HuH-7.5 (cell line): ENCODE measurements around the gene USF3.
A peak's percentile ranks its signal among the peaks of the same experiment; 100 is the strongest.

Source experiments
- DNase-seq: peaks from one replicate; pipeline ENCODE4 v3.0.0; 2011; ENCODE audit warnings: low spot score

USF3 gene

GRCh38 chr3:113696658-113697499 lies 437 bp upstream of the USF3 start:
- DNase-seq = peak; percentile 99

- DNase-seq = no peak
Observed at GRCh38 chr3:113695431-113695785, 1.0 kb downstream of the USF3 start.

GRCh38 chr3:113690482-113690881 lies 6.0 kb downstream of the USF3 start:
- DNase-seq = no peak

GRCh38 chr3:113685956-113686721 lies 10.3 kb downstream of the USF3 start:
- no peak for DNase-seq

- no peak for DNase-seq
Observed at GRCh38 chr3:113685124-113685523, 11.3 kb downstream of the USF3 start.

- no peak for DNase-seq
Observed at GRCh38 chr3:113684271-113684819, 12.1 kb downstream of the USF3 start.

GRCh38 chr3:113678773-113679172 lies 17.7 kb downstream of the USF3 start:
- DNase-seq = no peak

- DNase-seq = no peak
Observed at GRCh38 chr3:113677737-113678136, 18.7 kb downstream of the USF3 start.

- DNase-seq = no peak
Observed at GRCh38 chr3:113676261-113676660, 20.2 kb downstream of the USF3 start.

- DNase-seq = no peak
Observed at GRCh38 chr3:113673593-113673992, 22.8 kb downstream of the USF3 start.

GRCh38 chr3:113668015-113668414 lies 28.4 kb downstream of the USF3 start:
- DNase-seq = no peak

- no peak for DNase-seq
Observed at GRCh38 chr3:113664523-113665094, 31.8 kb downstream of the USF3 start.

GRCh38 chr3:113663761-113664160 lies 32.7 kb downstream of the USF3 start:
- no peak for DNase-seq

GRCh38 chr3:113663324-113663750 lies 33.1 kb downstream of the USF3 start:
- DNase-seq = peak; percentile 28

GRCh38 chr3:113662824-113663223 lies 33.6 kb downstream of the USF3 start:
- DNase-seq = no peak

- no peak for DNase-seq
Observed at GRCh38 chr3:113660896-113661295, 35.5 kb downstream of the USF3 start.

GRCh38 chr3:113660458-113660857 lies 36.0 kb downstream of the USF3 start:
- no peak for DNase-seq

GRCh38 chr3:113659996-113660395 lies 36.4 kb downstream of the USF3 start:
- no peak for DNase-seq

- no peak for DNase-seq
Observed at GRCh38 chr3:113659101-113659541, 37.3 kb downstream of the USF3 start.

GRCh38 chr3:113658107-113658506 lies 38.3 kb downstream of the USF3 start:
- no peak for DNase-seq

GRCh38 chr3:113654851-113655250 lies 41.6 kb downstream of the USF3 start:
- DNase-seq = no peak

- DNase-seq = no peak
Observed at GRCh38 chr3:113654310-113654709, 42.1 kb downstream of the USF3 start.
